Gastrocnemius medialis (tissue), 4 donors: ENCODE measurements around the gene KAZN.

ENCODE experiments used
- POLR2A ChIP-seq, 2 donors: fragments of 450-650 bp; IDR thresholded peaks; one replicate each; pipeline ENCODE4 v1.6.1; 2017; ENCODE audit warnings: antibody characterized with exemption in 2 of 2, mild to moderate bottlenecking in 2 of 2, moderate library complexity in 2 of 2
- TF ChIP-seq, protein P1 (sequence below), 5 experiments: fragments of 450-650 bp in 3 of 5; fragments of 200-600 bp in 2 of 5; sonication (generic) in 2 of 5; IDR thresholded peaks in 4 of 5; conservative IDR thresholded peaks in 1 of 5; 1 replicate in 4 of 5; 2 replicates in 1 of 5; pipeline ENCODE4 v1.5.1; 2016 to 2019; ENCODE audit warnings: antibody characterized with exemption in 5 of 5, mild to moderate bottlenecking in 3 of 5, moderate library complexity in 3 of 5

DNA sequence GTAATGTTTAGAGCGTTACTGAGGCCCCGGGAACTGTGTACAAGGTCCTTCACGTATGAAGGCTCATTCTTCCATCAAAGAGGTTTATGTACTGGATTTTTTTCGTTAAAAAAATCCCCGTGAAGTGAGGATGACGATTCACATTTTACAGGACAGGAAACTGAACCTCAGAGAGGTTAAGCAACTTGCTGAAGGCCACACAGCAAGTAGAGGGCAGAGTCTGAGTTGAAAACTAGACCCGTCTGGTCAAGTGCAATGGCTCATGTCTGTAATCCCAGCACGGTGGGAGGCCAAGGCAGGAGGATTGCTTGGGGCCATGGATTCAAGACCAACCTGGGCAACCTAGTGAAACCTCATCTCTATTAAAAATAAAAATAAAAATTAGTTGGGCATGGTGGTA is 140.2 kb downstream of the KAZN start:
- no peak for TF ChIP-seq POLR2A (IDR thresholded peaks at IDR 0.05)
- TF ChIP-seq, protein P1, sequence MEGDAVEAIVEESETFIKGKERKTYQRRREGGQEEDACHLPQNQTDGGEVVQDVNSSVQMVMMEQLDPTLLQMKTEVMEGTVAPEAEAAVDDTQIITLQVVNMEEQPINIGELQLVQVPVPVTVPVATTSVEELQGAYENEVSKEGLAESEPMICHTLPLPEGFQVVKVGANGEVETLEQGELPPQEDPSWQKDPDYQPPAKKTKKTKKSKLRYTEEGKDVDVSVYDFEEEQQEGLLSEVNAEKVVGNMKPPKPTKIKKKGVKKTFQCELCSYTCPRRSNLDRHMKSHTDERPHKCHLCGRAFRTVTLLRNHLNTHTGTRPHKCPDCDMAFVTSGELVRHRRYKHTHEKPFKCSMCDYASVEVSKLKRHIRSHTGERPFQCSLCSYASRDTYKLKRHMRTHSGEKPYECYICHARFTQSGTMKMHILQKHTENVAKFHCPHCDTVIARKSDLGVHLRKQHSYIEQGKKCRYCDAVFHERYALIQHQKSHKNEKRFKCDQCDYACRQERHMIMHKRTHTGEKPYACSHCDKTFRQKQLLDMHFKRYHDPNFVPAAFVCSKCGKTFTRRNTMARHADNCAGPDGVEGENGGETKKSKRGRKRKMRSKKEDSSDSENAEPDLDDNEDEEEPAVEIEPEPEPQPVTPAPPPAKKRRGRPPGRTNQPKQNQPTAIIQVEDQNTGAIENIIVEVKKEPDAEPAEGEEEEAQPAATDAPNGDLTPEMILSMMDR (IDR thresholded peaks at IDR 0.05 in 4 of 5, conservative IDR thresholded peaks at IDR 0.05 in 1 of 5): no peak
